ENCODE results near the gene NEURL1. TPM values are rescaled to one million over a fixed set of nuclear protein-coding genes. Genes with fewer than 3 reads are reported as not detected.

The NEURL1 gene
- total and polyA plus RNA-seq, 2 donors (not counting 1 experiment from before 2014, with no cell fraction given), result 0.30 to 0.57 TPM

DNA sequence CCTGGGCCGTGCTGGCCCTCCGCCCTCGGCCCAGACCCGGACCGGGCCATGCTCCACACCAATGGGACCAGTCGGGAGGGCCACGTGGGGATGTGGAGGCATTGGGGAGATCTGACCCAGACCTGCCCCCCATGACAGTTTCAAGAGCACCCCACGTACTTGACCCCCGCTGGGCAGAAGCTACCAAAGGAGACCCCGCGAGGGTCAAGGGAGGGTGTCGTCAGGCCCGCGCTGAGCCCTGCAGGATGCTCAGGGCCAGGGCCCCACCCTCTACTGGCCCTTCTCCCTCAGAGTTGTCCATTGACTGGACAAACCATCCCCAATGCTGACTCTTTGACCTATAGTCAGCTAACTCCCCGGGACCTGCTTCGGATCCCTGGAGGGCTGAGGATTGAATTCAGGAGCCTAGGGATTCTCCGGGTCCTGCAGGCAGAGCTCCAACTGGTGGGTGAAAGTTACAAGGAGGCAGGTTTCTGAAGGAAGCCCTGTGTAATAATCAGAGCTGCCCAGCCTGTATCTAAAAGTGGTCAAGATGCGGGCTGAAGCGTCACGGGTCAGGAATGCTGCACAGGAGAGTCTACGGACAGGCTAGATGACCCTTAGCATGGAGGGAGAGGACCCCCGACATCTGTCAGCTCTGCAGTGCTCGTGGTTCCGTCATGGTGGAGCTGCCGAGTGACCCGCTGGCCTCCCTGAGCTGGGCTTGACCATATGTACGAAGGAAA lies 40.8 kb upstream of the NEURL1 start:
- intact Hi-C loops (cut with micrococcal nuclease), result loop anchor here (1.0 kb wide), 2 partner anchors 19 to 30 kb away; no protein-coding TSS in a partner anchor
- 36% methylated on average over 25 of the region's 27 CpGs for WGBS (ENCODE audit: insufficient coverage)
- H3K9me3 ChIP-seq (ENCODE audit: control extremely low read depth in 1 of 3, control insufficient read depth in 2 of 3, insufficient read depth in 1 of 3, low read length in 2 of 3), result no peaks in the 10 kb centered on the region
- H3K27ac Mint-ChIP-seq, result peak overlapping the region; percentile 89
- peak overlapping the region; percentile 98 for H3K4me2 ChIP-seq (replicated peaks; ENCODE audit: low read depth, low read length, poor library complexity, severe bottlenecking)
- peak overlapping the region; percentile 90 for H3K9ac ChIP-seq (ENCODE audit: low read length)
- peaks cover 44% of the 10 kb centered on the region for H3K4me1 Mint-ChIP-seq
- TF ChIP-seq, protein P1, sequence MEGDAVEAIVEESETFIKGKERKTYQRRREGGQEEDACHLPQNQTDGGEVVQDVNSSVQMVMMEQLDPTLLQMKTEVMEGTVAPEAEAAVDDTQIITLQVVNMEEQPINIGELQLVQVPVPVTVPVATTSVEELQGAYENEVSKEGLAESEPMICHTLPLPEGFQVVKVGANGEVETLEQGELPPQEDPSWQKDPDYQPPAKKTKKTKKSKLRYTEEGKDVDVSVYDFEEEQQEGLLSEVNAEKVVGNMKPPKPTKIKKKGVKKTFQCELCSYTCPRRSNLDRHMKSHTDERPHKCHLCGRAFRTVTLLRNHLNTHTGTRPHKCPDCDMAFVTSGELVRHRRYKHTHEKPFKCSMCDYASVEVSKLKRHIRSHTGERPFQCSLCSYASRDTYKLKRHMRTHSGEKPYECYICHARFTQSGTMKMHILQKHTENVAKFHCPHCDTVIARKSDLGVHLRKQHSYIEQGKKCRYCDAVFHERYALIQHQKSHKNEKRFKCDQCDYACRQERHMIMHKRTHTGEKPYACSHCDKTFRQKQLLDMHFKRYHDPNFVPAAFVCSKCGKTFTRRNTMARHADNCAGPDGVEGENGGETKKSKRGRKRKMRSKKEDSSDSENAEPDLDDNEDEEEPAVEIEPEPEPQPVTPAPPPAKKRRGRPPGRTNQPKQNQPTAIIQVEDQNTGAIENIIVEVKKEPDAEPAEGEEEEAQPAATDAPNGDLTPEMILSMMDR (IDR thresholded peaks at IDR 0.05), result no peak
- TF ChIP-seq EZH2 (IDR thresholded peaks at IDR 0.05; ENCODE audit: borderline replicate concordance, insufficient read depth, low read depth, low read length, poor library complexity, severe bottlenecking), result no peak
- DNase-seq (no peak), ATAC-seq (ENCODE audit: low read depth) (no peak)
- peaks cover 0 to 5% of the 10 kb centered on the region in 2 experiments for H3K36me3 ChIP-seq (replicated peaks in 1 of 2; ENCODE audit: control extremely low read depth in 1 of 2, control insufficient read depth in 1 of 2, extremely low read depth in 1 of 2, insufficient read depth in 2 of 2, low read length in 1 of 2)
- peak overlapping the region; percentile 7 to 91 (median 64) for H3K4me3 ChIP-seq (ENCODE audit: control extremely low read depth in 1 of 5, extremely low read depth in 1 of 5, insufficient read depth in 1 of 5, low read depth in 2 of 5, low read length in 4 of 5)
- peaks cover 18% of the 10 kb centered on the region for H3K79me2 ChIP-seq (ENCODE audit: control insufficient read depth, insufficient read depth, low read length)
- ChIA-PET POLR2A (interaction anchor here (0.5 to 2.5 kb wide), 5 partner anchors 14 to 35 kb away, joined by 3 to 24 read pairs (median 6); no protein-coding TSS in a partner anchor), CTCF (interaction anchor here (0.6 to 7.1 kb wide), 12 partner anchors 10 to 1247 kb away, joined by 3 to 50 read pairs (median 6); no protein-coding TSS in a partner anchor)
- no peaks in the 10 kb centered on the region for H3K9me3 Mint-ChIP-seq (ENCODE audit: insufficient read depth)
- H4K20me1 ChIP-seq (ENCODE audit: control insufficient read depth, insufficient read depth, low read length, poor library complexity, severe bottlenecking), result no peaks in the 10 kb centered on the region
- no peaks in the 10 kb centered on the region for H3K27me3 Mint-ChIP-seq
- peak overlapping the region; percentile 93 for H3K4me3 Mint-ChIP-seq
- peak overlapping the region; percentile 24 to 71 for H3K27ac ChIP-seq (ENCODE audit: low read length in 2 of 2)
- H3K4me1 ChIP-seq (ENCODE audit: control insufficient read depth in 2 of 2, insufficient read depth in 2 of 2, low read length in 2 of 2), result peaks cover 20 to 39% of the 10 kb centered on the region in 2 donors
- peaks cover 0 to 6% (median 0%) of the 10 kb centered on the region in 4 experiments for H3K27me3 ChIP-seq (replicated peaks in 1 of 4; ENCODE audit: control extremely low read depth in 1 of 4, control insufficient read depth in 3 of 4, insufficient read depth in 4 of 4, low read length in 3 of 4)
- H2AFZ ChIP-seq (ENCODE audit: insufficient read depth, low read depth, low read length, poor library complexity, severe bottlenecking), result peak overlapping the region; percentile 98

DNA sequence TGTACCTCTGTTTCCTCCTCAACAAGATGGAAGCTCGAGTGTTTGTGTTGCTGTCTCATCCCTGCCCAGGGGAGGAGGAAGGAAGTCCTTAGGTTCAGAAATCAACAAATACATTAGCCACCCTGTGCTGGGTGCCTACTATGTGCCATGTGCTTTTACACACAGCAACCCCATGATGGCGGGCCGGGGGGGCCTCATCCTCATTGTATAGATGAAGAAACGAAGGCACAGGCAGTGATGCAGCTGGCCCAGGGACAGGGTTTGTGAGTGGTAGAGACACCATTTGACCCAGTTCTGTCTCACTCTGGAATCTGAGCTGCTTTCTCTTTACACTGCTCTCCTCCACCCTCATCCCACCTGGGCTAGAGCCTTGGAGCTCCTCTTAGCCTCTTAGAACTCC lies 39.5 kb upstream of the NEURL1 start:
- H3K4me3 Mint-ChIP-seq, result no peak overlapping the region
- no peak for TF ChIP-seq EZH2 (IDR thresholded peaks at IDR 0.05; ENCODE audit: borderline replicate concordance, insufficient read depth, low read depth, low read length, poor library complexity, severe bottlenecking)
- TF ChIP-seq, protein P1 (IDR thresholded peaks at IDR 0.05), result no peak
- intact Hi-C loops (cut with micrococcal nuclease), result no loop called here
- peaks cover 20 to 46% of the 10 kb centered on the region in 2 donors for H3K4me1 ChIP-seq (ENCODE audit: control insufficient read depth in 2 of 2, insufficient read depth in 2 of 2, low read length in 2 of 2)
- no peak overlapping the region for H3K27ac ChIP-seq (ENCODE audit: low read length in 2 of 2)
- peaks cover 18% of the 10 kb centered on the region for H3K79me2 ChIP-seq (ENCODE audit: control insufficient read depth, insufficient read depth, low read length)
- no peak overlapping the region for H3K4me2 ChIP-seq (replicated peaks; ENCODE audit: low read depth, low read length, poor library complexity, severe bottlenecking)
- ATAC-seq (ENCODE audit: low read depth), result no peak
- no peaks in the 10 kb centered on the region for H3K9me3 ChIP-seq (ENCODE audit: control extremely low read depth in 1 of 3, control insufficient read depth in 2 of 3, insufficient read depth in 1 of 3, low read length in 2 of 3)
- DNase-seq, result no peak
- peaks cover 0 to 5% of the 10 kb centered on the region in 2 experiments for H3K36me3 ChIP-seq (replicated peaks in 1 of 2; ENCODE audit: control extremely low read depth in 1 of 2, control insufficient read depth in 1 of 2, extremely low read depth in 1 of 2, insufficient read depth in 2 of 2, low read length in 1 of 2)
- POLR2A ChIA-PET, result no interaction called here
- WGBS (ENCODE audit: insufficient coverage), result no CpG with 5 or more reads among the region's 4 CpGs
- H2AFZ ChIP-seq (ENCODE audit: insufficient read depth, low read depth, low read length, poor library complexity, severe bottlenecking), result no peak overlapping the region
- H3K27ac Mint-ChIP-seq, result no peak overlapping the region
- no peak overlapping the region for H3K9ac ChIP-seq (ENCODE audit: low read length)
- H3K4me3 ChIP-seq (ENCODE audit: control extremely low read depth in 1 of 5, extremely low read depth in 1 of 5, insufficient read depth in 1 of 5, low read depth in 2 of 5, low read length in 4 of 5), result no peak overlapping the region
- H3K27me3 ChIP-seq (replicated peaks in 1 of 4; ENCODE audit: control extremely low read depth in 1 of 4, control insufficient read depth in 3 of 4, insufficient read depth in 4 of 4, low read length in 3 of 4), result peaks cover 0 to 6% (median 0%) of the 10 kb centered on the region in 4 experiments
- H3K27me3 Mint-ChIP-seq, result no peaks in the 10 kb centered on the region
- H3K4me1 Mint-ChIP-seq, result peaks cover 44% of the 10 kb centered on the region
- H4K20me1 ChIP-seq (ENCODE audit: control insufficient read depth, insufficient read depth, low read length, poor library complexity, severe bottlenecking), result no peaks in the 10 kb centered on the region
- no peaks in the 10 kb centered on the region for H3K9me3 Mint-ChIP-seq (ENCODE audit: insufficient read depth)
- CTCF ChIA-PET, result interaction anchor here (4.2 to 7.1 kb wide), 3 partner anchors 22 to 36 kb away, joined by 25 to 50 read pairs (median 32); no protein-coding TSS in a partner anchor
